GM12878 (cell line): Measurements from ENCODE around the gene ANKRD44. TPM values are rescaled to one million over a fixed set of nuclear protein-coding genes. Genes with fewer than 3 reads are reported as not detected.

Source experiments
- ATAC-seq: fragments of 200-7000 bp; cut with Tn5 transposase; 3 replicates; pipeline ENCODE4 v1.9.1; 2020; ENCODE audit warnings: mild to moderate bottlenecking, moderate library complexity
- BruUV-seq: library from RNA; stranded (reverse); fragments of 400-500 nt; replicated peaks from 2 replicates; lab custom pipeline; 2021; lab: Mats Ljungman, UMichigan
- CTCF ChIA-PET: fragments of 300-600 bp; sonication (Branson Sonifier 250); formaldehyde crosslinking; extraction: SDS; loops from one replicate; lab custom pipeline; 2021; ENCODE audit warnings: inconsistent platforms; lab: Yijun Ruan, JAX
- POLR2A ChIA-PET: fragments of 350-600 bp; formaldehyde crosslinking; extraction: SDS; loops from one replicate; lab custom pipeline; 2021; ENCODE audit warnings: inconsistent platforms; lab: Charles Lee
- RAD21 ChIA-PET: fragments of 300-600 bp; sonication (Branson Sonifier 250); formaldehyde crosslinking; loops from one replicate; lab custom pipeline; 2023; ENCODE audit warnings: antibody characterized with exemption; ENCODE audit not compliant: unreplicated experiment; lab: Charles Lee
- SMC1A ChIA-PET: fragments of 300-600 bp; sonication (Branson Sonifier 250); formaldehyde crosslinking; loops from one replicate; lab custom pipeline; 2023; ENCODE audit not compliant: unreplicated experiment, uncharacterized antibody; lab: Charles Lee
- DNase-seq: peaks from one replicate; pipeline ENCODE4 v3.0.0-alpha.2; 2011; ENCODE audit warnings: low read depth, low spot score
- FAIRE-seq: peaks from 3 replicates; lab custom pipeline; 2011; peaks lifted over from hg19 to GRCh38; lab: Jason Lieb, UNC
- H2AFZ ChIP-seq: 2 replicates; pipeline ENCODE4 v1.6.0; 2011; ENCODE audit warnings: low read depth, low read length, control low read depth; ENCODE audit not compliant: control insufficient read depth
- H3K27ac ChIP-seq: 2 replicates; pipeline ENCODE4 v1.5.1; 2011; ENCODE audit warnings: control low read depth; ENCODE audit not compliant: control insufficient read depth, insufficient read depth
- H3K27me3 ChIP-seq, 2 experiments: replicated peaks in 1 of 2; 2 replicates each; pipeline versions ENCODE4 v1.6.0 to v1.6.1; 2011; ENCODE audit warnings: low read length in 1 of 2; ENCODE audit not compliant: control insufficient read depth in 2 of 2, insufficient read depth in 2 of 2
- H3K36me3 ChIP-seq, 2 experiments: 2 replicates each; pipeline ENCODE4 v1.5.1; 2011; ENCODE audit warnings: low read length in 1 of 2; ENCODE audit not compliant: control insufficient read depth in 2 of 2, insufficient read depth in 2 of 2
- H3K4me1 ChIP-seq: 2 replicates; pipeline ENCODE4 v1.6.1; 2011; ENCODE audit warnings: mild to moderate bottlenecking, low read length, moderate library complexity, mixed read lengths; ENCODE audit not compliant: control insufficient read depth, insufficient read depth
- H3K4me2 ChIP-seq: 2 replicates; pipeline ENCODE4 v1.6.0; 2011; ENCODE audit warnings: control low read depth; ENCODE audit not compliant: control insufficient read depth, insufficient read depth
- H3K4me3 ChIP-seq: fragments of 200-600 bp; sonication (generic); 2 replicates; pipeline ENCODE4 v1.5.1; 2016
- H3K79me2 ChIP-seq: 2 replicates; pipeline ENCODE4 v1.6.0; 2011; ENCODE audit warnings: low read length; ENCODE audit not compliant: control insufficient read depth, insufficient read depth
- H3K9ac ChIP-seq: 2 replicates; pipeline ENCODE4 v1.8.0; 2011; ENCODE audit warnings: low read length, control low read depth, mixed read lengths; ENCODE audit not compliant: control insufficient read depth, insufficient read depth
- H3K9me3 ChIP-seq: replicated peaks from 3 replicates; pipeline ENCODE4 v1.5.1; 2011; ENCODE audit warnings: mild to moderate bottlenecking, low read length; ENCODE audit not compliant: control insufficient read depth, insufficient read depth
- H4K20me1 ChIP-seq: 2 replicates; pipeline ENCODE4 v1.6.0; 2011; ENCODE audit not compliant: control insufficient read depth, insufficient read depth
- ATF7 ChIP-seq: fragments of 450-650 bp; IDR thresholded peaks from 2 replicates; pipeline ENCODE4 v1.6.1; 2016; ENCODE audit warnings: low read depth, mild to moderate bottlenecking
- CEBPB ChIP-seq, 2 experiments: fragments of 150-350 bp in 1 of 2; IDR thresholded peaks; 2 replicates each; pipeline ENCODE4 v1.6.1; 2012 to 2014; ENCODE audit warnings: low read depth in 2 of 2, low read length in 2 of 2, borderline replicate concordance in 1 of 2, inconsistent platforms in 1 of 2
- CREB1 ChIP-seq: IDR thresholded peaks from 2 replicates; pipeline ENCODE4 v1.6.1; 2012; ENCODE audit warnings: low read depth, mild to moderate bottlenecking, inconsistent platforms
- SIN3A ChIP-seq: IDR thresholded peaks from 2 replicates; pipeline ENCODE4 v1.6.1; 2012; ENCODE audit warnings: low read depth, low read length, improper control_type of control experiment
- SIX5 ChIP-seq: IDR thresholded peaks from 2 replicates; pipeline ENCODE4 v1.6.1; 2011; ENCODE audit warnings: mild to moderate bottlenecking, low read depth, low read length, moderate library complexity; ENCODE audit not compliant: severe bottlenecking
- TCF3 ChIP-seq: IDR thresholded peaks from 2 replicates; pipeline ENCODE4 v1.6.1; 2012; ENCODE audit warnings: low read depth, mild to moderate bottlenecking, low read length, borderline replicate concordance; ENCODE audit not compliant: insufficient read depth
- TCF7 ChIP-seq: IDR thresholded peaks from 2 replicates; pipeline ENCODE4 v1.6.1; 2014; ENCODE audit warnings: antibody characterized with exemption, borderline replicate concordance
- WRNIP1 ChIP-seq: IDR thresholded peaks from 2 replicates; pipeline ENCODE4 v1.6.1; 2011; ENCODE audit warnings: low read depth, low read length, improper control_type of control experiment, borderline replicate concordance
- WGBS: methylation state at CpG from one replicate; pipeline ENCODE4 v1.1.6; 2016; ENCODE audit warnings: low lambda C conversion rate; ENCODE audit not compliant: insufficient replicate concordance, insufficient coverage; ENCODE audit errors: missing lambda C conversion rate; 5-methylcytosine and 5-hydroxymethylcytosine counted together
- in situ Hi-C: fragments of 300-500 bp; cut with MboI; formaldehyde crosslinking; loops from 9 replicates; pipeline ENCODE4 v1.14.3; 2018; ENCODE audit warnings: mixed read lengths
- intact Hi-C: fragments of 100-400 bp; cut with micrococcal nuclease; formaldehyde crosslinking; loops from one replicate; pipeline ENCODE4 v1.14.2; 2022; ENCODE audit not compliant: unreplicated experiment
- polyA plus RNA-seq, 11 experiments: library from polyadenylated mRNA; depleted of rRNA in 4 of 11; unstranded in 6 of 11; stranded (reverse) in 5 of 11; fragments of >200 nt; fragmentation: Nextera tagmentation in 4 of 11; fragmentation: Illumina TruSeq in 1 of 11; extraction: Ambion mirVana in 4 of 11; extraction: Trizol in 1 of 11; gene quantifications; 1 replicate in 1 of 11; 2 replicates in 10 of 11; pipeline versions ENCODE4 v1.2.1 to v1.2.3, GENCODE V29; 2011 to 2016; ENCODE audit warnings: inconsistent platforms in 2 of 11, missing spikeins in 2 of 11, low read depth in 1 of 11
- total RNA-seq, 4 experiments: library from RNA; depleted of rRNA in 3 of 4; stranded (reverse); fragments of >200 nt in 3 of 4; fragmentation: Illumina TruSeq in 1 of 4; extraction: Trizol in 1 of 4; gene quantifications; 2 replicates each; pipeline versions ENCODE4 v1.2.1 to v1.2.3, GENCODE V29; 2013 to 2021
- TF ChIP-seq, protein P1 (sequence below): IDR thresholded peaks from 2 replicates; pipeline ENCODE4 v1.6.1; 2012; ENCODE audit warnings: mild to moderate bottlenecking, low read depth, low read length
- TF ChIP-seq, protein P2 (sequence below): fragments of 150-350 bp; IDR thresholded peaks from 2 replicates; pipeline ENCODE4 v1.6.1; 2014; ENCODE audit warnings: mild to moderate bottlenecking, low read depth, low read length
- TF ChIP-seq, protein P3 (sequence below): IDR thresholded peaks from 2 replicates; pipeline ENCODE4 v1.6.1; 2011; ENCODE audit warnings: mild to moderate bottlenecking, low read depth, low read length, moderate library complexity; ENCODE audit not compliant: insufficient replicate concordance
- TF ChIP-seq, protein P4 (sequence below): fragments of 450-650 bp; IDR thresholded peaks from 2 replicates; pipeline ENCODE4 v1.6.1; 2017; ENCODE audit warnings: borderline replicate concordance

The ANKRD44 gene
- total and polyA plus RNA-seq, 10 of the 15 experiments (the other 5 are each of a cell fraction or from before 2014, with no cell fraction given): 19.1 to 99.1 (median 59.6) TPM

DNA sequence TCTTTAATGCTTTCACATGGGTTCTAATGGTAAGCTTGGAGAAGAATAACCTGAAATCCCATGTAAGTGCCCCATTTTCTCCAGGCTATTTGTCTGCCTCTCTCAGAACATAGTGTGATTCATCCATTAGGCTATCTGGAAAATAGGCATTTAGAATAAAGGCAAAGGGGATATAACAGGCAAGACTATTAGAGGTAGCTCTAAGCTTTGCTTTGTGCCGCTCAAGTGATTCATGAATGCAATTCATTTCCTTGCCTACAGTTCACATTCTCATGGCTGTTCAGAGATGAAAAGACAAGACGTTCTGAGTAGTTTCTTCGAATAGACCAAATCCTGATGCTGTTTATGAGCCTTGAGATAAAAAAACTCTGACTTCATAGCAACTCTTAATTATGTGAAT is 101.7 kb downstream of the ANKRD44 start:
- SMC1A ChIA-PET: interaction anchor here (0.7 to 18.1 kb wide), 15 partner anchors 10 to 93 kb away, joined by 3 to 433 read pairs (median 14); partner anchors contain the start of gene ANKRD44
- in situ Hi-C loops: no loop called here
- POLR2A ChIA-PET: interaction anchor here (1.3 to 6.5 kb wide), 7 partner anchors 10 to 98 kb away, joined by 3 to 80 read pairs (median 6); partner anchors contain the start of gene ANKRD44
- H4K20me1 ChIP-seq: no peaks in the 10 kb centered on the region
- RAD21 ChIA-PET: interaction anchor here (0.8 to 18.1 kb wide), 10 partner anchors 8 to 93 kb away, joined by 3 to 408 read pairs (median 14); partner anchors contain the start of gene ANKRD44
- CTCF ChIA-PET: interaction anchor here (0.6 to 5.0 kb wide), 12 partner anchors 10 to 101 kb away, joined by 3 to 37 read pairs (median 4); partner anchors contain the start of gene ANKRD44
- WGBS: 0% methylated on average over 3 of the region's 3 CpGs
- FAIRE-seq (no peak), DNase-seq (no peak), ATAC-seq (peak; percentile 2; the same call in 1 of the 3 replicates)
- BruUV-seq: TSS peak; percentile 11
- H3K4me1 ChIP-seq: peaks cover 83% of the 10 kb centered on the region
- H3K27me3 ChIP-seq: no peaks in the 10 kb centered on the region
- intact Hi-C loops: loop anchor here (2.0 kb wide), 1 partner anchor 50 kb away; no protein-coding TSS in a partner anchor
- peak overlapping the region; percentile 85 for H3K4me2 ChIP-seq
- H3K4me3 ChIP-seq: peak overlapping the region; percentile 28; the same call in 1 of the 2 replicates
- H3K9ac ChIP-seq: no peak overlapping the region
- peak overlapping the region; percentile 97 for H3K27ac ChIP-seq
- 0 out of 4 replicates have a peak, but pooled peaks cover 1 to 5% of the 10 kb centered on the region in 2 experiments for H3K36me3 ChIP-seq
- H3K9me3 ChIP-seq: no peaks in the 10 kb centered on the region
- H2AFZ ChIP-seq: no peak overlapping the region
- H3K79me2 ChIP-seq: peaks cover 93% of the 10 kb centered on the region
- TF ChIP-seq, protein P1, sequence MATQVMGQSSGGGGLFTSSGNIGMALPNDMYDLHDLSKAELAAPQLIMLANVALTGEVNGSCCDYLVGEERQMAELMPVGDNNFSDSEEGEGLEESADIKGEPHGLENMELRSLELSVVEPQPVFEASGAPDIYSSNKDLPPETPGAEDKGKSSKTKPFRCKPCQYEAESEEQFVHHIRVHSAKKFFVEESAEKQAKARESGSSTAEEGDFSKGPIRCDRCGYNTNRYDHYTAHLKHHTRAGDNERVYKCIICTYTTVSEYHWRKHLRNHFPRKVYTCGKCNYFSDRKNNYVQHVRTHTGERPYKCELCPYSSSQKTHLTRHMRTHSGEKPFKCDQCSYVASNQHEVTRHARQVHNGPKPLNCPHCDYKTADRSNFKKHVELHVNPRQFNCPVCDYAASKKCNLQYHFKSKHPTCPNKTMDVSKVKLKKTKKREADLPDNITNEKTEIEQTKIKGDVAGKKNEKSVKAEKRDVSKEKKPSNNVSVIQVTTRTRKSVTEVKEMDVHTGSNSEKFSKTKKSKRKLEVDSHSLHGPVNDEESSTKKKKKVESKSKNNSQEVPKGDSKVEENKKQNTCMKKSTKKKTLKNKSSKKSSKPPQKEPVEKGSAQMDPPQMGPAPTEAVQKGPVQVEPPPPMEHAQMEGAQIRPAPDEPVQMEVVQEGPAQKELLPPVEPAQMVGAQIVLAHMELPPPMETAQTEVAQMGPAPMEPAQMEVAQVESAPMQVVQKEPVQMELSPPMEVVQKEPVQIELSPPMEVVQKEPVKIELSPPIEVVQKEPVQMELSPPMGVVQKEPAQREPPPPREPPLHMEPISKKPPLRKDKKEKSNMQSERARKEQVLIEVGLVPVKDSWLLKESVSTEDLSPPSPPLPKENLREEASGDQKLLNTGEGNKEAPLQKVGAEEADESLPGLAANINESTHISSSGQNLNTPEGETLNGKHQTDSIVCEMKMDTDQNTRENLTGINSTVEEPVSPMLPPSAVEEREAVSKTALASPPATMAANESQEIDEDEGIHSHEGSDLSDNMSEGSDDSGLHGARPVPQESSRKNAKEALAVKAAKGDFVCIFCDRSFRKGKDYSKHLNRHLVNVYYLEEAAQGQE: no peak
- no peak for TF ChIP-seq ATF7
- no peak for TF ChIP-seq SIN3A
- TF ChIP-seq, protein P2, sequence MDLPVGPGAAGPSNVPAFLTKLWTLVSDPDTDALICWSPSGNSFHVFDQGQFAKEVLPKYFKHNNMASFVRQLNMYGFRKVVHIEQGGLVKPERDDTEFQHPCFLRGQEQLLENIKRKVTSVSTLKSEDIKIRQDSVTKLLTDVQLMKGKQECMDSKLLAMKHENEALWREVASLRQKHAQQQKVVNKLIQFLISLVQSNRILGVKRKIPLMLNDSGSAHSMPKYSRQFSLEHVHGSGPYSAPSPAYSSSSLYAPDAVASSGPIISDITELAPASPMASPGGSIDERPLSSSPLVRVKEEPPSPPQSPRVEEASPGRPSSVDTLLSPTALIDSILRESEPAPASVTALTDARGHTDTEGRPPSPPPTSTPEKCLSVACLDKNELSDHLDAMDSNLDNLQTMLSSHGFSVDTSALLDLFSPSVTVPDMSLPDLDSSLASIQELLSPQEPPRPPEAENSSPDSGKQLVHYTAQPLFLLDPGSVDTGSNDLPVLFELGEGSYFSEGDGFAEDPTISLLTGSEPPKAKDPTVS: no peak
- TF ChIP-seq, protein P3, sequence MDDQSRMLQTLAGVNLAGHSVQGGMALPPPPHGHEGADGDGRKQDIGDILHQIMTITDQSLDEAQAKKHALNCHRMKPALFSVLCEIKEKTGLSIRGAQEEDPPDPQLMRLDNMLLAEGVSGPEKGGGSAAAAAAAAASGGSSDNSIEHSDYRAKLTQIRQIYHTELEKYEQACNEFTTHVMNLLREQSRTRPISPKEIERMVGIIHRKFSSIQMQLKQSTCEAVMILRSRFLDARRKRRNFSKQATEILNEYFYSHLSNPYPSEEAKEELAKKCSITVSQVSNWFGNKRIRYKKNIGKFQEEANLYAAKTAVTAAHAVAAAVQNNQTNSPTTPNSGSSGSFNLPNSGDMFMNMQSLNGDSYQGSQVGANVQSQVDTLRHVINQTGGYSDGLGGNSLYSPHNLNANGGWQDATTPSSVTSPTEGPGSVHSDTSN: no peak
- TF ChIP-seq TCF3: no peak
- TF ChIP-seq, protein P4, sequence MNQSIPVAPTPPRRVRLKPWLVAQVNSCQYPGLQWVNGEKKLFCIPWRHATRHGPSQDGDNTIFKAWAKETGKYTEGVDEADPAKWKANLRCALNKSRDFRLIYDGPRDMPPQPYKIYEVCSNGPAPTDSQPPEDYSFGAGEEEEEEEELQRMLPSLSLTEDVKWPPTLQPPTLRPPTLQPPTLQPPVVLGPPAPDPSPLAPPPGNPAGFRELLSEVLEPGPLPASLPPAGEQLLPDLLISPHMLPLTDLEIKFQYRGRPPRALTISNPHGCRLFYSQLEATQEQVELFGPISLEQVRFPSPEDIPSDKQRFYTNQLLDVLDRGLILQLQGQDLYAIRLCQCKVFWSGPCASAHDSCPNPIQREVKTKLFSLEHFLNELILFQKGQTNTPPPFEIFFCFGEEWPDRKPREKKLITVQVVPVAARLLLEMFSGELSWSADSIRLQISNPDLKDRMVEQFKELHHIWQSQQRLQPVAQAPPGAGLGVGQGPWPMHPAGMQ: no peak
- no peak for TF ChIP-seq TCF7
- no peak for TF ChIP-seq CREB1
- no peak for TF ChIP-seq SIX5
- no peak for TF ChIP-seq WRNIP1
- no peak for TF ChIP-seq CEBPB (IDR thresholded peaks at IDR 0.05; ENCODE audit: borderline replicate concordance in 1 of 2, low read depth in 2 of 2, low read length in 2 of 2)
